B cell (primary cell): ENCODE data around the gene RBM33.

Experiments
- EZH2 ChIP-seq: IDR thresholded peaks from 2 replicates; pipeline ENCODE4 v1.6.1; 2012; ENCODE audit warnings: borderline replicate concordance, low read depth, mild to moderate bottlenecking, moderate library complexity, low read length; ENCODE audit not compliant: insufficient read depth, poor library complexity, severe bottlenecking
- TF ChIP-seq, protein P1 (sequence below): fragments of 200-600 bp; IDR thresholded peaks from one replicate; pipeline ENCODE4 v1.8.0; 2022; ENCODE audit warnings: antibody characterized with exemption, mild to moderate bottlenecking

DNA sequence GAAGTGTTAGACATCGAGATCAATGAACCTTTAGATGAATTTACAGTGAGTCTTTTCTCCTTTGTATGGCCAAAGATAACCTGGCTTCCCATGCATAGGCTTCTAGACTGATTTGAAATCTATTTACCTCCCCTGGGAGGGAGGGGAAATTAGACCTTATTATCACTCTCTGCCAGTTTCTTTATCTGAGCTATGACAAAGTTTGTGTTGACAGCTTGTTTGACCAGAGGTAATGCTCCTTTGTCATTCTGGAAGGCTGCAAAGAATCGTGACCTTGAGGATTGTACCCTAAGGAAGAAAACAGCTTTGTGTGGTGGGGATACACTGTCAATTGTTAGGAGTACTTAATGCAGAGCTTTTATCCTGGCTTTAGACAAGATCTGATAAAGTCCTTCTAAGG is 36.4 kb downstream of the RBM33 start:
- TF ChIP-seq, protein P1, sequence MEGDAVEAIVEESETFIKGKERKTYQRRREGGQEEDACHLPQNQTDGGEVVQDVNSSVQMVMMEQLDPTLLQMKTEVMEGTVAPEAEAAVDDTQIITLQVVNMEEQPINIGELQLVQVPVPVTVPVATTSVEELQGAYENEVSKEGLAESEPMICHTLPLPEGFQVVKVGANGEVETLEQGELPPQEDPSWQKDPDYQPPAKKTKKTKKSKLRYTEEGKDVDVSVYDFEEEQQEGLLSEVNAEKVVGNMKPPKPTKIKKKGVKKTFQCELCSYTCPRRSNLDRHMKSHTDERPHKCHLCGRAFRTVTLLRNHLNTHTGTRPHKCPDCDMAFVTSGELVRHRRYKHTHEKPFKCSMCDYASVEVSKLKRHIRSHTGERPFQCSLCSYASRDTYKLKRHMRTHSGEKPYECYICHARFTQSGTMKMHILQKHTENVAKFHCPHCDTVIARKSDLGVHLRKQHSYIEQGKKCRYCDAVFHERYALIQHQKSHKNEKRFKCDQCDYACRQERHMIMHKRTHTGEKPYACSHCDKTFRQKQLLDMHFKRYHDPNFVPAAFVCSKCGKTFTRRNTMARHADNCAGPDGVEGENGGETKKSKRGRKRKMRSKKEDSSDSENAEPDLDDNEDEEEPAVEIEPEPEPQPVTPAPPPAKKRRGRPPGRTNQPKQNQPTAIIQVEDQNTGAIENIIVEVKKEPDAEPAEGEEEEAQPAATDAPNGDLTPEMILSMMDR = no peak
- TF ChIP-seq EZH2 = no peak
